ENCODE results near the gene RPL10. TPM values are rescaled to one million over a fixed set of nuclear protein-coding genes. Genes with fewer than 3 reads are reported as not detected.

The RPL10 gene
- total and polyA plus RNA-seq, 4 donors: 2,479 to 4,258 (median 3,622) TPM

DNA sequence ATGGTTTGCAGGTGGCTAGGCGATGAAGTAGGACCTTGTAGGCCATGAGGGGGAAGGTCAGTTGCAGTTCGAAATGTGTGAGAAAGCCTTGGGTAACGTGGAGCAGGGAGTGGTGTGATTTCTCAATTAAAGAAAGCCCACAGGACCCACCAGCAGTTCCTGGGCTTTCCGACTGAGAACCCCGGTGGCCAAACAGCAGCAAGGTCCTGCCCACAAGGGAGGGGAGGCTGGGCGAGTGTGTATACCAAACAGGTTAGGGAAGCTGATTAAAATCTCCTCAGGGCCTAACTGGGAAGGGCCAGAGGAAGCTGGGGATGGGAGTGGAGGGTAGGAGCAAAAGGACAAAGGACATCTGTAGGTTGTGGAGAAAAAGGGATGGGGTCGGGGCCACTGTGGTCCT, 32.7 kb downstream of the RPL10 start:
- Histone ChIP-seq H3K4me3 (no peak overlapping the region), H3K9ac (ENCODE audit: insufficient read depth in 1 of 2, low read length in 2 of 2) (no peak overlapping the region), H3K36me3 (ENCODE audit: control insufficient read depth in 4 of 4, insufficient read depth in 4 of 4, low read length in 4 of 4) (peaks cover 0 to 11% (median 5%) of the 10 kb centered on the region in 4 donors), H3K9me3 (ENCODE audit: control insufficient read depth in 4 of 4, insufficient read depth in 3 of 4, low read length in 3 of 4) (peaks cover 0 to 8% (median 0%) of the 10 kb centered on the region in 4 donors), H3K4me1 (ENCODE audit: control insufficient read depth in 5 of 5, insufficient read depth in 5 of 5, low read length in 5 of 5) (peaks cover 0 to 5% (median 5%) of the 10 kb centered on the region in 5 donors), H3K27me3 (ENCODE audit: control insufficient read depth in 3 of 3, insufficient read depth in 3 of 3, low read length in 2 of 3) (no peaks in the 10 kb centered on the region), H3K27ac (ENCODE audit: low read depth in 1 of 2, low read length in 1 of 2) (peak overlapping the region in 1 of 2 donors; percentile 68)
- no peak for ATAC-seq (ENCODE audit: insufficient read depth, low FRiP score)
- TF ChIP-seq, protein P1, sequence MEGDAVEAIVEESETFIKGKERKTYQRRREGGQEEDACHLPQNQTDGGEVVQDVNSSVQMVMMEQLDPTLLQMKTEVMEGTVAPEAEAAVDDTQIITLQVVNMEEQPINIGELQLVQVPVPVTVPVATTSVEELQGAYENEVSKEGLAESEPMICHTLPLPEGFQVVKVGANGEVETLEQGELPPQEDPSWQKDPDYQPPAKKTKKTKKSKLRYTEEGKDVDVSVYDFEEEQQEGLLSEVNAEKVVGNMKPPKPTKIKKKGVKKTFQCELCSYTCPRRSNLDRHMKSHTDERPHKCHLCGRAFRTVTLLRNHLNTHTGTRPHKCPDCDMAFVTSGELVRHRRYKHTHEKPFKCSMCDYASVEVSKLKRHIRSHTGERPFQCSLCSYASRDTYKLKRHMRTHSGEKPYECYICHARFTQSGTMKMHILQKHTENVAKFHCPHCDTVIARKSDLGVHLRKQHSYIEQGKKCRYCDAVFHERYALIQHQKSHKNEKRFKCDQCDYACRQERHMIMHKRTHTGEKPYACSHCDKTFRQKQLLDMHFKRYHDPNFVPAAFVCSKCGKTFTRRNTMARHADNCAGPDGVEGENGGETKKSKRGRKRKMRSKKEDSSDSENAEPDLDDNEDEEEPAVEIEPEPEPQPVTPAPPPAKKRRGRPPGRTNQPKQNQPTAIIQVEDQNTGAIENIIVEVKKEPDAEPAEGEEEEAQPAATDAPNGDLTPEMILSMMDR (IDR thresholded peaks at IDR 0.05; ENCODE audit: control extremely low read depth, extremely low read depth): no peak
- 24 to 67% methylated on average over 6 to 7 of the region's 7 CpGs for WGBS, 2 donors
- DNase-seq: no peak

DNA sequence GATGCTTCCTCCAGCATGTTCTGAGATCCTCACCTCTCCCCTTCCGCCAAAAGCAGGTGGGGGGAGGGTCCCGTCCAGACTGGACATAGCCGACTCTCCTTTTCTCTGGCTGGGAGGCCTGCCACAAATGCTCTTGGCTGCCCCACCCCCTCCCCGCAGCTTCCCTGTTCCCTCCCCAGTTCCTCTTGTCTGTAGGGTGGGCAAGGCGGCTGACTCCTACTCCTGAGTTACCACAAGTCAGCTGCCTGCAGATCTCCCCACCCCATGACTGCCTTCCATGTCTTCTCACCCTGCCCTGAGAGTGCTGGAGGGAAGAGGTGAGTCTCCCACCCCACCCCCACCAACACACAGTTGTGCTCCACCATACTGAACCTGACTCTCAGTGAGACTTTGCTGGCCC, 33.2 kb downstream of the RPL10 start:
- peak; percentile 14 for ATAC-seq (ENCODE audit: insufficient read depth, low FRiP score)
- H3K27me3 ChIP-seq (ENCODE audit: control insufficient read depth in 3 of 3, insufficient read depth in 3 of 3, low read length in 2 of 3): no peaks in the 10 kb centered on the region

DNA sequence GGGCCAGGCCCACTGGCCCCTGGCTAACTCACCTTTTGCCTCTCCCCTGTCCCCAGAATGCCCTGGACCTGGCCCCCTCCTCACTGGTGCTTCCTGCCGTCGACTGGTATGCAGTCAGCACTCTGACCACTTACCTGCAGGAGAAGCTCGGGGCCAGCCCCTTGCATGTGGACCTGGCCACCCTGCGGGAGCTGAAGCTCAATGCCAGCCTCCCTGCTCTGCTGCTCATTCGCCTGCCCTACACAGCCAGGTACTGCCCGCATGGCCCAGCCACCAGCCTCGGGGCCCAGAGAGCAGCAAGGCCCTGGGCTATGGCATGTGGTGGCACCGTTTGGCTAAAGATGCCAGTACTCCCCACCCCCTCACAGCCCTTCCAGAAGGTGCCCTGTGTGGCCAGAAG, 34.0 kb downstream of the RPL10 start:
- Histone ChIP-seq H3K4me1 (ENCODE audit: control insufficient read depth in 5 of 5, insufficient read depth in 5 of 5, low read length in 5 of 5) (peaks cover 0 to 5% (median 5%) of the 10 kb centered on the region in 5 donors), H3K27me3 (ENCODE audit: control insufficient read depth in 3 of 3, insufficient read depth in 3 of 3, low read length in 2 of 3) (no peaks in the 10 kb centered on the region), H3K36me3 (ENCODE audit: control insufficient read depth in 4 of 4, insufficient read depth in 4 of 4, low read length in 4 of 4) (peaks cover 0 to 11% (median 5%) of the 10 kb centered on the region in 4 donors), H3K27ac (ENCODE audit: low read depth in 1 of 2, low read length in 1 of 2) (no peak overlapping the region), H3K4me3 (no peak overlapping the region), H3K9me3 (ENCODE audit: control insufficient read depth in 4 of 4, insufficient read depth in 3 of 4, low read length in 3 of 4) (peaks cover 0 to 10% (median 0%) of the 10 kb centered on the region in 4 donors), H3K9ac (ENCODE audit: insufficient read depth in 1 of 2, low read length in 2 of 2) (no peak overlapping the region)
- DNase-seq: no peak
- TF ChIP-seq, protein P1 (IDR thresholded peaks at IDR 0.05; ENCODE audit: control extremely low read depth, extremely low read depth): no peak
- no peak for ATAC-seq (ENCODE audit: insufficient read depth, low FRiP score)
- 85 to 97% methylated on average over 5 to 8 of the region's 8 CpGs for WGBS, 2 donors

More for the DNA sequence above, 33.2 kb downstream of the RPL10 start:
- DNase-seq: no peak
- Histone ChIP-seq H3K36me3 (ENCODE audit: control insufficient read depth in 4 of 4, insufficient read depth in 4 of 4, low read length in 4 of 4) (peaks cover 0 to 11% (median 5%) of the 10 kb centered on the region in 4 donors), H3K27ac (ENCODE audit: low read depth in 1 of 2, low read length in 1 of 2) (peak overlapping the region in 1 of 2 donors; percentile 68), H3K9ac (ENCODE audit: insufficient read depth in 1 of 2, low read length in 2 of 2) (no peak overlapping the region), H3K4me3 (no peak overlapping the region), H3K4me1 (ENCODE audit: control insufficient read depth in 5 of 5, insufficient read depth in 5 of 5, low read length in 5 of 5) (peaks cover 0 to 5% (median 5%) of the 10 kb centered on the region in 5 donors), H3K9me3 (ENCODE audit: control insufficient read depth in 4 of 4, insufficient read depth in 3 of 4, low read length in 3 of 4) (peaks cover 0 to 8% (median 0%) of the 10 kb centered on the region in 4 donors)
- TF ChIP-seq, protein P1 (IDR thresholded peaks at IDR 0.05; ENCODE audit: control extremely low read depth, extremely low read depth): no peak
- 32 to 71% methylated on average over 2 to 5 of the region's 5 CpGs for WGBS, 2 donors

DNA sequence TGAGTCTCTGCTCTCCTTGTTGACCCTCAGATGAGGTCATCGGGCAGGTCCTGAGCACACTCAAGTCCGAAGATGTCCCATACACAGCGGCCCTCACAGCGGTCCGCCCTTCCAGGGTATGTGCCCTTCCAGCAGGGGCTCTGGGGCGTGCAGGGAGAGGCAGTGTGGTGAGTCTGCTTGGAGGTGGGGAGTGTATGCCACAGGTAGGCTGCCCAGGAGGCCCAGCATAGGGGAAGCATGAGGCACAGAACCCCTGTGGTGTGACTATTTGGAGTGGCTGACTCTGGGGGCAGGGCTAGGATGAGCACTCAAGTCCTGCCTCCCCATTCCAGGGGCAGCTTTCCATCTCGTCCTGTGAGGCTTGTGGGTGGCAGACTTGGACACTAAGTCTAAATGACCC, 35.4 kb downstream of the RPL10 start:
- TF ChIP-seq, protein P1 (IDR thresholded peaks at IDR 0.05; ENCODE audit: control extremely low read depth, extremely low read depth): no peak
- WGBS, 2 donors: 79 to 100% methylated on average over 7 of the region's 7 CpGs
- no peak overlapping the region for H3K4me3 ChIP-seq
- ATAC-seq (ENCODE audit: insufficient read depth, low FRiP score): no peak
- H3K4me1 ChIP-seq (ENCODE audit: control insufficient read depth in 5 of 5, insufficient read depth in 5 of 5, low read length in 5 of 5): peaks cover 0 to 5% (median 5%) of the 10 kb centered on the region in 5 donors
- peaks cover 0 to 10% (median 0%) of the 10 kb centered on the region in 4 donors for H3K9me3 ChIP-seq (ENCODE audit: control insufficient read depth in 4 of 4, insufficient read depth in 3 of 4, low read length in 3 of 4)
- no peak overlapping the region for H3K27ac ChIP-seq (ENCODE audit: low read depth in 1 of 2, low read length in 1 of 2)
- no peak overlapping the region for H3K9ac ChIP-seq (ENCODE audit: insufficient read depth in 1 of 2, low read length in 2 of 2)
- H3K36me3 ChIP-seq (ENCODE audit: control insufficient read depth in 4 of 4, insufficient read depth in 4 of 4, low read length in 4 of 4): peaks cover 0 to 19% (median 5%) of the 10 kb centered on the region in 4 donors
- no peaks in the 10 kb centered on the region for H3K27me3 ChIP-seq (ENCODE audit: control insufficient read depth in 3 of 3, insufficient read depth in 3 of 3, low read length in 2 of 3)
- no peak for DNase-seq

Measured in lung (tissue), 12 donors.